ENCODE results near the gene SMIM43. TPM values are rescaled to one million over a fixed set of nuclear protein-coding genes. Genes with fewer than 3 reads are reported as not detected.

The SMIM43 gene
- total and polyA plus RNA-seq, 9 of the 15 experiments (the other 6 are each of a cell fraction or from before 2014, with no cell fraction given), result not detected

Other genes starting within 250 kb of the SMIM43 start
- gene ANXA5, start 68.2 kb downstream of the SMIM43 start, total RNA-seq (2014; rRNA removed), result 48.5 and 49.9 TPM in 2 replicates
- 84.5 and 93.3 TPM in 2 replicates for gene ANXA5, start 68.2 kb downstream of the SMIM43 start, total RNA-seq (2014; rRNA removed; fragmentation: Illumina TruSeq; extraction: Trizol)
- gene ANXA5, start 68.2 kb downstream of the SMIM43 start, total RNA-seq (2015; rRNA removed; fragmentation: Illumina TruSeq; extraction: Trizol), result 102 and 108 TPM in 2 replicates
- 56.7 and 57.0 TPM in 2 replicates for gene ANXA5, start 68.2 kb downstream of the SMIM43 start, total RNA-seq (2021)
- 68.9 and 78.5 TPM in 2 replicates for gene ANXA5, start 68.2 kb downstream of the SMIM43 start, polyA plus RNA-seq (2011; rRNA removed)
- 90.0 and 99.1 TPM in 2 replicates for gene ANXA5, start 68.2 kb downstream of the SMIM43 start, polyA plus RNA-seq (2014; fragmentation: Illumina TruSeq; extraction: Trizol)
- gene ANXA5, start 68.2 kb downstream of the SMIM43 start, polyA plus RNA-seq (2014; fragmentation: Nextera tagmentation; extraction: Ambion mirVana), result 100 to 1,000 TPM in 1 of 2 experiments, 10 to 100 TPM in 1; 85.9 to 131 TPM
- gene ANXA5, start 68.2 kb downstream of the SMIM43 start, polyA plus RNA-seq (2014; rRNA removed), result 70.5 and 83.0 TPM in 2 replicates
- 70.2 and 89.5 TPM in 2 replicates for gene EXOSC9, start 36.2 kb upstream of the SMIM43 start, total RNA-seq (2014; rRNA removed)
- gene EXOSC9, start 36.2 kb upstream of the SMIM43 start, total RNA-seq (2014; rRNA removed; fragmentation: Illumina TruSeq; extraction: Trizol), result 118 and 143 TPM in 2 replicates
- gene EXOSC9, start 36.2 kb upstream of the SMIM43 start, total RNA-seq (2015; rRNA removed; fragmentation: Illumina TruSeq; extraction: Trizol), result 103 and 111 TPM in 2 replicates
- 64.7 and 68.0 TPM in 2 replicates for gene EXOSC9, start 36.2 kb upstream of the SMIM43 start, total RNA-seq (2021)
- 92.7 and 115 TPM in 2 replicates for gene EXOSC9, start 36.2 kb upstream of the SMIM43 start, polyA plus RNA-seq (2011; rRNA removed)
- 121 and 130 TPM in 2 replicates for gene EXOSC9, start 36.2 kb upstream of the SMIM43 start, polyA plus RNA-seq (2014; fragmentation: Illumina TruSeq; extraction: Trizol)
- gene EXOSC9, start 36.2 kb upstream of the SMIM43 start, polyA plus RNA-seq (2014; fragmentation: Nextera tagmentation; extraction: Ambion mirVana), result 100 to 1,000 TPM; 157 to 166 TPM
- 100 and 105 TPM in 2 replicates for gene EXOSC9, start 36.2 kb upstream of the SMIM43 start, polyA plus RNA-seq (2014; rRNA removed)
- 154 and 173 TPM in 2 replicates for gene CCNA2, start 58.7 kb upstream of the SMIM43 start, total RNA-seq (2014; rRNA removed)
- gene CCNA2, start 58.7 kb upstream of the SMIM43 start, total RNA-seq (2014; rRNA removed; fragmentation: Illumina TruSeq; extraction: Trizol), result 197 and 225 TPM in 2 replicates
- gene CCNA2, start 58.7 kb upstream of the SMIM43 start, total RNA-seq (2015; rRNA removed; fragmentation: Illumina TruSeq; extraction: Trizol), result 174 and 190 TPM in 2 replicates
- gene CCNA2, start 58.7 kb upstream of the SMIM43 start, total RNA-seq (2021), result 147 TPM in 2 replicates
- gene CCNA2, start 58.7 kb upstream of the SMIM43 start, polyA plus RNA-seq (2011; rRNA removed), result 141 and 192 TPM in 2 replicates
- gene CCNA2, start 58.7 kb upstream of the SMIM43 start, polyA plus RNA-seq (2014; fragmentation: Illumina TruSeq; extraction: Trizol), result 162 and 194 TPM in 2 replicates
- 10 to 100 TPM; 37.1 to 47.8 TPM for gene CCNA2, start 58.7 kb upstream of the SMIM43 start, polyA plus RNA-seq (2014; fragmentation: Nextera tagmentation; extraction: Ambion mirVana)
- gene CCNA2, start 58.7 kb upstream of the SMIM43 start, polyA plus RNA-seq (2014; rRNA removed), result 110 and 122 TPM in 2 replicates
- 11.8 and 13.7 TPM in 2 replicates for gene BBS7, start 105.3 kb upstream of the SMIM43 start, total RNA-seq (2014; rRNA removed)
- 15.5 and 22.8 TPM in 2 replicates for gene BBS7, start 105.3 kb upstream of the SMIM43 start, total RNA-seq (2014; rRNA removed; fragmentation: Illumina TruSeq; extraction: Trizol)
- gene BBS7, start 105.3 kb upstream of the SMIM43 start, total RNA-seq (2015; rRNA removed; fragmentation: Illumina TruSeq; extraction: Trizol), result 14.6 and 16.4 TPM in 2 replicates
- 20.2 and 22.1 TPM in 2 replicates for gene BBS7, start 105.3 kb upstream of the SMIM43 start, total RNA-seq (2021)
- 19.1 and 25.8 TPM in 2 replicates for gene BBS7, start 105.3 kb upstream of the SMIM43 start, polyA plus RNA-seq (2011; rRNA removed)
- 13.4 and 13.7 TPM in 2 replicates for gene BBS7, start 105.3 kb upstream of the SMIM43 start, polyA plus RNA-seq (2014; fragmentation: Illumina TruSeq; extraction: Trizol)
- gene BBS7, start 105.3 kb upstream of the SMIM43 start, polyA plus RNA-seq (2014; fragmentation: Nextera tagmentation; extraction: Ambion mirVana), result 10 to 100 TPM; 17.2 to 19.0 TPM
- 15.2 and 19.8 TPM in 2 replicates for gene BBS7, start 105.3 kb upstream of the SMIM43 start, polyA plus RNA-seq (2014; rRNA removed)
- 0.24 and 0.27 TPM in 2 replicates for gene TRPC3, start 186.9 kb upstream of the SMIM43 start, total RNA-seq (2014; rRNA removed)
- gene TRPC3, start 186.9 kb upstream of the SMIM43 start, total RNA-seq (2014; rRNA removed; fragmentation: Illumina TruSeq; extraction: Trizol), result 0.07 and 0.19 TPM in 2 replicates
- 0.11 TPM in 1 of 2 replicates, not detected in the other for gene TRPC3, start 186.9 kb upstream of the SMIM43 start, total RNA-seq (2015; rRNA removed; fragmentation: Illumina TruSeq; extraction: Trizol)
- 0.13 and 0.20 TPM in 2 replicates for gene TRPC3, start 186.9 kb upstream of the SMIM43 start, total RNA-seq (2021)
- 0.16 and 0.17 TPM in 2 replicates for gene TRPC3, start 186.9 kb upstream of the SMIM43 start, polyA plus RNA-seq (2011; rRNA removed)
- gene TRPC3, start 186.9 kb upstream of the SMIM43 start, polyA plus RNA-seq (2014; fragmentation: Illumina TruSeq; extraction: Trizol), result 0.18 TPM in 2 replicates
- gene TRPC3, start 186.9 kb upstream of the SMIM43 start, polyA plus RNA-seq (2014; fragmentation: Nextera tagmentation; extraction: Ambion mirVana), result under 1 TPM; 0.01 TPM
- gene TRPC3, start 186.9 kb upstream of the SMIM43 start, polyA plus RNA-seq (2014; rRNA removed), result 0.04 and 0.09 TPM in 2 replicates